GM12864 (cell line): ENCODE measurements around the gene RMND1.
"Not testable (repeated sequence)": the region's sequence is repeated elsewhere in the genome, so short reads cannot be mapped to it uniquely, and the experiment has no call there.

ENCODE experiments used
- DNase-seq: peaks from one replicate; pipeline ENCODE4 v3.0.0-alpha.2; 2011; ENCODE audit warnings: low read depth
- H3K4me3 ChIP-seq: 2 replicates; pipeline ENCODE4 v1.5.1; 2011; ENCODE audit warnings: mild to moderate bottlenecking, low read depth, low read length, control low read depth
- CTCF ChIP-seq: IDR thresholded peaks from 2 replicates; pipeline ENCODE4 v1.5.1; 2011; ENCODE audit warnings: low read depth, mild to moderate bottlenecking, moderate library complexity, low read length, control low read depth, inconsistent platforms; ENCODE audit errors: missing control alignments

Gene RMND1

GRCh38 chr6:151452750-151453427 is 963 bp upstream of the RMND1 start:
- H3K4me3 ChIP-seq = peak overlapping the region; percentile 87
- DNase-seq = no peak
- TF ChIP-seq CTCF = no peak

- peak overlapping the region; percentile 87 for H3K4me3 ChIP-seq
- no peak for DNase-seq
- no peak for TF ChIP-seq CTCF
Measured at GRCh38 chr6:151451417-151451949, 443 bp downstream of the RMND1 start.

GRCh38 chr6:151450928-151451327 is 998 bp downstream of the RMND1 start:
- peak overlapping the region; percentile 87 for H3K4me3 ChIP-seq
- not testable (repeated sequence) for DNase-seq

GRCh38 chr6:151448623-151449022 is 3.3 kb downstream of the RMND1 start:
- no peak for TF ChIP-seq CTCF
- no peak overlapping the region for H3K4me3 ChIP-seq

GRCh38 chr6:151447237-151447636 is 4.7 kb downstream of the RMND1 start:
- H3K4me3 ChIP-seq = no peak overlapping the region
- no peak for DNase-seq
- TF ChIP-seq CTCF = no peak

More at GRCh38 chr6:151448623-151449022, 3.3 kb downstream of the RMND1 start:
- DNase-seq = no peak

GRCh38 chr6:151445482-151445881 is 6.4 kb downstream of the RMND1 start:
- no peak for DNase-seq
- no peak overlapping the region for H3K4me3 ChIP-seq
- TF ChIP-seq CTCF = no peak

- no peak for DNase-seq
- no peak overlapping the region for H3K4me3 ChIP-seq
- no peak for TF ChIP-seq CTCF
Measured at GRCh38 chr6:151443911-151444621, 7.9 kb downstream of the RMND1 start.
